ENCODE results near the gene GUCY1B1.
A peak's percentile ranks its signal among the peaks of the same experiment; 100 is the strongest.

The GUCY1B1 gene

GRCh38 chr4:155751569-155751968 is 7.3 kb upstream of the GUCY1B1 start:
- H3K36me3 ChIP-seq = no peaks in the 10 kb centered on the region
- no peaks in the 10 kb centered on the region for H3K9me3 ChIP-seq
- peaks cover 9% of the 10 kb centered on the region for H3K4me1 ChIP-seq
- no peaks in the 10 kb centered on the region for H3K27me3 ChIP-seq
- no peak overlapping the region for H3K4me3 ChIP-seq (ENCODE audit: low read depth, low read length)
- TF ChIP-seq CTCF (IDR thresholded peaks at IDR 0.05; ENCODE audit: low read depth, low read length) = no peak
- DNase-seq = no peak

GRCh38 chr4:155757745-155758265 is 1.0 kb upstream of the GUCY1B1 start:
- no peaks in the 10 kb centered on the region for H3K9me3 ChIP-seq
- H3K4me3 ChIP-seq (ENCODE audit: low read depth, low read length) = no peak overlapping the region

GRCh38 chr4:155759372-155760252 is 791 bp downstream of the GUCY1B1 start:
- DNase-seq = peak; percentile 77
- H3K4me1 ChIP-seq = no peaks in the 10 kb centered on the region
- no peaks in the 10 kb centered on the region for H3K27me3 ChIP-seq
- H3K9me3 ChIP-seq = no peaks in the 10 kb centered on the region
- H3K36me3 ChIP-seq = no peaks in the 10 kb centered on the region
- H3K4me3 ChIP-seq (ENCODE audit: low read depth, low read length) = peak overlapping the region; percentile 72
- no peak for TF ChIP-seq CTCF (IDR thresholded peaks at IDR 0.05; ENCODE audit: low read depth, low read length)

More at GRCh38 chr4:155757745-155758265, 1.0 kb upstream of the GUCY1B1 start:
- Histone ChIP-seq H3K36me3 (no peaks in the 10 kb centered on the region), H3K4me1 (no peaks in the 10 kb centered on the region), H3K27me3 (no peaks in the 10 kb centered on the region)
- DNase-seq = no peak
- no peak for TF ChIP-seq CTCF (IDR thresholded peaks at IDR 0.05; ENCODE audit: low read depth, low read length)

GRCh38 chr4:155761047-155761446 is 2.2 kb downstream of the GUCY1B1 start:
- H3K36me3 ChIP-seq = no peaks in the 10 kb centered on the region
- no peak for DNase-seq
- H3K4me1 ChIP-seq = no peaks in the 10 kb centered on the region
- H3K9me3 ChIP-seq = no peaks in the 10 kb centered on the region
- no peak overlapping the region for H3K4me3 ChIP-seq (ENCODE audit: low read depth, low read length)
- H3K27me3 ChIP-seq = no peaks in the 10 kb centered on the region
- TF ChIP-seq CTCF (IDR thresholded peaks at IDR 0.05; ENCODE audit: low read depth, low read length) = no peak

GRCh38 chr4:155761916-155762315 is 3.1 kb downstream of the GUCY1B1 start:
- Histone ChIP-seq H3K9me3 (no peaks in the 10 kb centered on the region), H3K4me3 (ENCODE audit: low read depth, low read length) (no peak overlapping the region), H3K36me3 (no peaks in the 10 kb centered on the region), H3K4me1 (no peaks in the 10 kb centered on the region), H3K27me3 (no peaks in the 10 kb centered on the region)
- TF ChIP-seq CTCF (IDR thresholded peaks at IDR 0.05; ENCODE audit: low read depth, low read length) = no peak
- no peak for DNase-seq

GRCh38 chr4:155762334-155762733 is 3.5 kb downstream of the GUCY1B1 start:
- no peaks in the 10 kb centered on the region for H3K9me3 ChIP-seq
- no peak for TF ChIP-seq CTCF (IDR thresholded peaks at IDR 0.05; ENCODE audit: low read depth, low read length)
- no peak for DNase-seq
- H3K36me3 ChIP-seq = no peaks in the 10 kb centered on the region
- no peak overlapping the region for H3K4me3 ChIP-seq (ENCODE audit: low read depth, low read length)
- H3K4me1 ChIP-seq = no peaks in the 10 kb centered on the region
- no peaks in the 10 kb centered on the region for H3K27me3 ChIP-seq

Data from BE2C (cell line).